DND-41 (cell line): Measurements from ENCODE around the gene ENAH.

ENCODE experiments used
- ATAC-seq: fragments of 200-7000 bp; cut with Tn5 transposase; 3 replicates; pipeline ENCODE4 v1.9.1; 2021; ENCODE audit warnings: low read depth; ENCODE audit not compliant: insufficient read depth
- DNase-seq: peaks from one replicate; pipeline ENCODE4 v3.0.0-alpha.2; 2020
- H2AFZ ChIP-seq: 2 replicates; pipeline ENCODE4 v1.6.0; 2012; ENCODE audit warnings: low read depth, low read length
- H3K27ac ChIP-seq: 2 replicates; pipeline ENCODE4 v1.5.1; 2012; ENCODE audit warnings: low read length, inconsistent platforms
- H3K27me3 ChIP-seq: fragments of 200-600 bp; sonication (generic); 2 replicates; pipeline ENCODE4 v1.6.0; 2012; ENCODE audit warnings: low read length, mild to moderate bottlenecking, inconsistent platforms; ENCODE audit not compliant: insufficient read depth, poor library complexity
- H3K36me3 ChIP-seq: 2 replicates; pipeline ENCODE4 v1.5.1; 2012; ENCODE audit warnings: low read length, inconsistent platforms; ENCODE audit not compliant: insufficient read depth
- H3K4me1 ChIP-seq: 2 replicates; pipeline ENCODE4 v1.5.1; 2012; ENCODE audit warnings: mild to moderate bottlenecking, low read length; ENCODE audit not compliant: insufficient read depth
- H3K4me2 ChIP-seq: 2 replicates; pipeline ENCODE4 v1.6.0; 2012; ENCODE audit warnings: mild to moderate bottlenecking, moderate library complexity, low read length, inconsistent platforms; ENCODE audit not compliant: insufficient read depth
- H3K4me3 ChIP-seq, 2 experiments: fragments of 200-600 bp in 1 of 2; shearing (Covaris generic) in 1 of 2; 2 replicates each; pipeline ENCODE4 v1.5.1; 2012 to 2016; ENCODE audit warnings: inconsistent platforms in 2 of 2, low read length in 2 of 2, mild to moderate bottlenecking in 2 of 2, low read depth in 1 of 2, moderate library complexity in 1 of 2
- H3K79me2 ChIP-seq: 2 replicates; pipeline ENCODE4 v1.6.0; 2012; ENCODE audit warnings: low read length, inconsistent platforms; ENCODE audit not compliant: insufficient read depth
- H3K9ac ChIP-seq: 2 replicates; pipeline ENCODE4 v1.6.0; 2012; ENCODE audit warnings: low read depth, mild to moderate bottlenecking, inconsistent platforms, low read length, moderate library complexity
- H3K9me3 ChIP-seq: 2 replicates; pipeline ENCODE4 v1.5.1; 2012; ENCODE audit warnings: low read length, moderate library complexity, mild to moderate bottlenecking, inconsistent platforms; ENCODE audit not compliant: insufficient read depth, severe bottlenecking
- H4K20me1 ChIP-seq: 2 replicates; pipeline ENCODE4 v1.6.0; 2012; ENCODE audit warnings: low read length; ENCODE audit not compliant: insufficient read depth
- EZH2 ChIP-seq: IDR thresholded peaks from 3 replicates; pipeline ENCODE4 v1.6.1; 2012; ENCODE audit warnings: borderline replicate concordance, low read depth, mild to moderate bottlenecking, moderate library complexity, low read length, inconsistent platforms; ENCODE audit not compliant: severe bottlenecking
- TF ChIP-seq, protein P1 (sequence below): IDR thresholded peaks from 2 replicates; pipeline ENCODE4 v1.5.1; 2012; ENCODE audit warnings: borderline replicate concordance, low read length, moderate library complexity, mild to moderate bottlenecking; ENCODE audit not compliant: poor library complexity, severe bottlenecking; ENCODE audit errors: extremely low read depth

Gene ENAH

DNA sequence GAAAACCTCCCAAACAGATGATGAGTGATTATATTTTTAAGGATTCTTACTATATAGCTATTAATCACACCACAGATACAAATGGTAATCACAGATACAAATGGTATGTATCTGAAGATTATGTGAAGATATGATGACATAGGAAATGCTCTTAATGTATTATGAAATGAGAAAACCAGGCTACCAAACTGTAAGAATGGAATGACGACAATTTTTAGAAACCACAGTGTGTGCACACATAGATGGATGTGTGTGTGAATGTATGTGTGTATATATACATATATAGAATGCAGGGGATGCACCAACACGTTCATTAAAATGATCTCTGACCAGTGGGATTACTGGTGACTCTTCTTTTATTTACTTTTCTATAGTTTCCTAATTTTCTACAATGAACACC, 21.5 kb upstream of the ENAH start:
- ATAC-seq (no peak), DNase-seq (no peak)
- Histone ChIP-seq H3K27ac (no peak overlapping the region), H3K4me3 (no peak overlapping the region), H3K9me3 (no peaks in the 10 kb centered on the region), H3K27me3 (peaks cover 4% of the 10 kb centered on the region), H4K20me1 (no peaks in the 10 kb centered on the region), H3K79me2 (no peaks in the 10 kb centered on the region), H2AFZ (no peak overlapping the region), H3K36me3 (no peaks in the 10 kb centered on the region), H3K9ac (no peak overlapping the region), H3K4me2 (no peak overlapping the region), H3K4me1 (no peaks in the 10 kb centered on the region)
- TF ChIP-seq EZH2, result no peak
- TF ChIP-seq, protein P1, sequence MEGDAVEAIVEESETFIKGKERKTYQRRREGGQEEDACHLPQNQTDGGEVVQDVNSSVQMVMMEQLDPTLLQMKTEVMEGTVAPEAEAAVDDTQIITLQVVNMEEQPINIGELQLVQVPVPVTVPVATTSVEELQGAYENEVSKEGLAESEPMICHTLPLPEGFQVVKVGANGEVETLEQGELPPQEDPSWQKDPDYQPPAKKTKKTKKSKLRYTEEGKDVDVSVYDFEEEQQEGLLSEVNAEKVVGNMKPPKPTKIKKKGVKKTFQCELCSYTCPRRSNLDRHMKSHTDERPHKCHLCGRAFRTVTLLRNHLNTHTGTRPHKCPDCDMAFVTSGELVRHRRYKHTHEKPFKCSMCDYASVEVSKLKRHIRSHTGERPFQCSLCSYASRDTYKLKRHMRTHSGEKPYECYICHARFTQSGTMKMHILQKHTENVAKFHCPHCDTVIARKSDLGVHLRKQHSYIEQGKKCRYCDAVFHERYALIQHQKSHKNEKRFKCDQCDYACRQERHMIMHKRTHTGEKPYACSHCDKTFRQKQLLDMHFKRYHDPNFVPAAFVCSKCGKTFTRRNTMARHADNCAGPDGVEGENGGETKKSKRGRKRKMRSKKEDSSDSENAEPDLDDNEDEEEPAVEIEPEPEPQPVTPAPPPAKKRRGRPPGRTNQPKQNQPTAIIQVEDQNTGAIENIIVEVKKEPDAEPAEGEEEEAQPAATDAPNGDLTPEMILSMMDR, result no peak

DNA sequence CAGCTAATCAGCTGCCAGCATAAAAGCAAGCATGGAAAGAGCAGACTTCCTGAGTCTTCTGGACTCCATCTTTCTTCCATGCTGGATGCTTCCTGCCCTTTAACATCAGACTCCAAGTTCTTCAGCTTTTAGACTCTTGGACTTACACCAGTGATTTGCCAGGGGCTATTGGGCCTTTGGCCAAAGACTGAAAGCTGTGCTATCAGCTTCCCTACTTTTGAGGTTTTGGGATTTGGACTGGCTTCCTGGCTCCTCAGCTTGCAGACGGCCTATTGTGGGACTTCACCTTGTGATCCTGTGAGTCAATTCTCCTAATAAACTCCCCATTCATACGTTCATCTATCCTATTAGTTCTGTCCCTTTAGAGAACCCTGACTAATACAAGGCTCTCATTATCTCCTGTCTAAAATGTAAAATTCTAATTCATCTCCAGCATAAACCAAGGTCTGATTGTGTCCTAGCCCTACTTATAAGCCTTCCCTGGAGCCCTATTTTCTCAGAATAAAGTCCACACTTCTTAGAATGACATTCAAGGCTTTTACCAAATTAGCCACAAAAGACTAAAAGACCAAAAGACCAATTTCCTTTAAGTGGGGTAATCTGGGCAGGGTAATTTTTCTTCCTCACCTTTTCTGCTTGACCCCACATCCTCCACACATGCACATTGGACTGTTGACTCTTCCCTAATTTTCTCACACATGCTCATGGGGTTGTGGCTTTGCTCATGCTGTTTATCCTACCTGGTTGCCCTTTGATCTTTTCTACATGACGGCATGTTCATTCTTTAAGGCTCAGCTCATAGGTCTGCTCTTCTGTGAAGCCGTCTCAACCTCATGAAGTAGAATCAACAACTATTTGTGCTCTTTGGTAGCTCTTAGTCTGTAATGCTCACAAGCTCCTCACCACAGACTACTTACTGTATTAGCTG, 18.1 kb upstream of the ENAH start:
- H3K27me3 ChIP-seq, result peaks cover 4% of the 10 kb centered on the region
- TF ChIP-seq EZH2, result no peak
- TF ChIP-seq, protein P1, result no peak
- no peaks in the 10 kb centered on the region for H4K20me1 ChIP-seq
- DNase-seq, result no peak
- H3K4me3 ChIP-seq, result no peak overlapping the region
- no peaks in the 10 kb centered on the region for H3K36me3 ChIP-seq
- H3K9me3 ChIP-seq, result no peaks in the 10 kb centered on the region
- ATAC-seq, result no peak
- H3K4me1 ChIP-seq, result no peaks in the 10 kb centered on the region
- H3K79me2 ChIP-seq, result no peaks in the 10 kb centered on the region
- H2AFZ ChIP-seq, result no peak overlapping the region
- H3K27ac ChIP-seq, result no peak overlapping the region
- no peak overlapping the region for H3K9ac ChIP-seq
- no peak overlapping the region for H3K4me2 ChIP-seq

DNA sequence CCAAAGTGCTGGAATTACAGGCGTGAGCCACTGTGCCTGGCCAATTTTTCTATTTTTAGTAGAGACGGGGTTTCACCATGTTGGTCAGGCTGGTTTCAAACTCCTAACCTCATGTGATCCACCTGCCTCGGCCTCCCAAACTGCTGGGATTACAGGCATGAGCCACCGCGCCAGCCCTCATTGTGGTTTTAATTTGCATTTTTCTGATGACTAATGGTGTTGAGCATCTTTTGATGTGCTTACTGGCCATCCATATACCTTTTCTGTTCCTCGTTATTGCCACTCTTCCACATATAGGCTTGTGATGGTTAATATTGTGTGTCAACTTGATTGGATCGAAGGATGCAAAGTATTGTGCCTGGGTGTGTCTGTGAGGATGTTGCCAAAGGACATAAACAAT, 17.4 kb upstream of the ENAH start:
- Histone ChIP-seq H3K79me2 (no peaks in the 10 kb centered on the region), H3K4me3 (no peak overlapping the region), H3K4me1 (no peaks in the 10 kb centered on the region), H2AFZ (no peak overlapping the region), H3K27me3 (peaks cover 4% of the 10 kb centered on the region), H3K36me3 (no peaks in the 10 kb centered on the region), H3K9me3 (no peaks in the 10 kb centered on the region), H3K4me2 (no peak overlapping the region), H3K27ac (no peak overlapping the region), H3K9ac (no peak overlapping the region), H4K20me1 (no peaks in the 10 kb centered on the region)
- DNase-seq (no peak), ATAC-seq (no peak)
- TF ChIP-seq EZH2, result no peak
- TF ChIP-seq, protein P1, result no peak
